A673 (cell line): ENCODE results near the gene WASF2.

Experiments
- CTCF ChIP-seq: fragments of 300-800, 200-600 bp; sonication (generic); conservative IDR thresholded peaks from 2 replicates; pipeline ENCODE4 v1.5.1; 2017; ENCODE audit warnings: low read depth, mild to moderate bottlenecking, antibody characterized with exemption, low read length, moderate library complexity, mixed read lengths
- EZH2 ChIP-seq: fragments of 200-600 bp; sonication (generic); IDR thresholded peaks from 2 replicates; pipeline ENCODE4 v1.6.1; 2017; ENCODE audit warnings: borderline replicate concordance, low read depth, mild to moderate bottlenecking, mixed read lengths, antibody characterized with exemption, low read length; ENCODE audit not compliant: poor library complexity, severe bottlenecking

GRCh38 chr1:27436204-27437159, 53.5 kb downstream of the WASF2 start:
- no peak for TF ChIP-seq CTCF
- no peak for TF ChIP-seq EZH2
